DMS53 treated with DMSO at 0.1 percent for 48 hours (cell line): ENCODE results near the gene BTG2.
"Not testable (repeated sequence)": the region's sequence is repeated elsewhere in the genome, so short reads cannot be mapped to it uniquely, and the experiment has no call there.

Experiments
- DNase-seq: peaks from one replicate; lab custom pipeline; 2025; ENCODE audit not compliant: unreplicated experiment; lab: John Stamatoyannopoulos, UW

Gene BTG2, protein sequence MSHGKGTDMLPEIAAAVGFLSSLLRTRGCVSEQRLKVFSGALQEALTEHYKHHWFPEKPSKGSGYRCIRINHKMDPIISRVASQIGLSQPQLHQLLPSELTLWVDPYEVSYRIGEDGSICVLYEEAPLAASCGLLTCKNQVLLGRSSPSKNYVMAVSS

DNA sequence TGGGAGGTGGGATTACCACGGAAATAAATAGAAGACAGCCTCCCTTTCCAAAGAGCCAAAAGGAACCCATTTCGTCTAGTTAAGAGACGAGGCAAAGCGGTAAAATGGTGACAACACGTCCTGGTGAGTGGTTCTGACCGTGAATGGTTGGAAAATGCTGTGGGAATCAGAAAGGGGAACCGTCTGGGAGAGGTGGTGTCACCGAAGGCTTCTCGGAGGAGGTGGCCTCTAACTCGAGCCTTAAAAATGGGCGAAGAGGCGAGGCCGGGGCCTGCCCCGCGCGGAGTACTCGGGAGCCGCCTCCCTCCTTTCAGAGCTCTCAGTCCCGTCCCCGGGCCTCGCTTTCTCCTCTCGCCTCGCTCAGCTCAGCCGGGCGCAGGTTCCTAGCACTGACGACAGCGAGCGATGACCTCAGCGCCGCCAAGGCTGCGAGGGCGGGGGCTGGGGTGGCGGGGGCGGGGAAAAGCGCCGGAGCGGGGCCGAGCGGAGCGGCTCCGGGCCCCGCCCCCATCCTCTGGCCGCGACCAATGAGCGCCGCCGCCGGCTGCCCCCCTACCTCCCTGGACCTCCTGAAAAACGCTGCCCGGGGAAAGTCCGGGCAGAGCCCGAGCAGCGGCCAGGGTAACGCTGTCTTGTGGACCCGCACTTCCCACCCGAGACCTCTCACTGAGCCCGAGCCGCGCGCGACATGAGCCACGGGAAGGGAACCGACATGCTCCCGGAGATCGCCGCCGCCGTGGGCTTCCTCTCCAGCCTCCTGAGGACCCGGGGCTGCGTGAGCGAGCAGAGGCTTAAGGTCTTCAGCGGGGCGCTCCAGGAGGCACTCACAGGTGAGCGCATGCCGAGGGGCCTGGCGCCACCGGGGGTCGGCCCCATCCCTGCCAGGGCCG, at the start of gene BTG2:
TSS of gene BTG2 (plus strand) at position 601 of the 890 bp plus-strand sequence. CDS start at position 689, 88 bp downstream.
- peak; percentile 94 for DNase-seq

DNA sequence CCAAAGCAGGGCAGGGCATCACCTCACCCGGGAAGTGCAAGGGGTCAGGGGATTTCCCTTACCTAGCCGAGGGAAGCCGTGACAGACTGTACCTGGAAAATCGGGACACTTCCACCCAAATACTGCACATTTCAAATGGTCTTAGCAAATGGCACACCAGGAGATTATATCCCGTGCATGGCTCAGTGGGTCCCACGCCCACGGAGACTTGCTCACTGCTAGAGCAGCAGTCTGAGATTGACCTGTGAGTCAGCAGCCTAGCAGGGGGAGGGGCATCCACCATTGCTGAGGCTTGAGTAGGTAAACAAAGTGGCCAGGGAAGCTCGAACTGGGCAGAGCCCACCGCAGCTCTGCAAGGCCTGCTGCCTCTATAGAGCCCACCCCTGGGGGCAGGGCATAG, 48.7 kb upstream of the BTG2 start:
- DNase-seq, result not testable (repeated sequence)

DNA sequence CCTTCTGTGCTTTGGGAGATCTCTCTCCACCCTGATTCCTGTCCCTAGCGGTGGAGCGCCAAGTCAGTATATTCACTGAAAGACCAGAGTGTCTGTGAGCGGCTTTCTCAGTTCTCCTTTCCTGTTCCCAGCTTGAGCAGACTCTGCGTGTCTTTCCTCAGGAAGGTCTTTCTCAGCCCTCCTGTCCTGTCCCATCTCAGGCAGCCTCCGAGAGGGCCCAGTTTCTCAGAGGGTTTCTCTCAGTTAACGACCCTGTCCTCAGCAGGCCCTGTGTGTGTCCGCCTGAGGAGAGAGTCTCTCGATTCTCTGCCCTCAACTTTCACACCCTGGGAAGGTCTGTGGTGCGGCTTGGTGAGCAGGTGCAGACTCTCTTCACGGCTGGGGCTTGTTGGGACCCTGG, 41.8 kb upstream of the BTG2 start:
- DNase-seq, result no peak

DNA sequence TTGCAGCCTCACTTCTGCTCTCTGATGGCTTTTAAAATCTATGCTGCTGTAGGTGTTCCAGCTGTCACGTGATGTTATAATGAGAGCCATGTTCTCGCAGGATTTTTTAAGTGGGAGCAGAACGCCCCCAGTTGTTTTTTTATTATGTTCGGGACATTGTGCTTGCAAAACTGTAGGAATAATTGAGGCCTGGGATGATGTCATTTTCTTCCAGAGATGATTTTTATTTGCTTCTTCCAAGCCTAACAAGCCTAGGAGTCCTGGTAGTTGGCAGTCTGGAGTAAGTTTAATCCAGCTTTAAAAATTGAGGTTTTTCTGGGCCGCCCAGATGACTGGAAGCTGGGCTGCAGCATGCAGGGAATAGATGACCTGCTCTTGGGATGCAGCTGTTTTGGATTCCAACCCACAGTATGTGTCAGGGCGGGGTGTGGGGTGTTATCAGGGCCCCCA, 41.2 kb upstream of the BTG2 start:
- DNase-seq, result no peak

DNA sequence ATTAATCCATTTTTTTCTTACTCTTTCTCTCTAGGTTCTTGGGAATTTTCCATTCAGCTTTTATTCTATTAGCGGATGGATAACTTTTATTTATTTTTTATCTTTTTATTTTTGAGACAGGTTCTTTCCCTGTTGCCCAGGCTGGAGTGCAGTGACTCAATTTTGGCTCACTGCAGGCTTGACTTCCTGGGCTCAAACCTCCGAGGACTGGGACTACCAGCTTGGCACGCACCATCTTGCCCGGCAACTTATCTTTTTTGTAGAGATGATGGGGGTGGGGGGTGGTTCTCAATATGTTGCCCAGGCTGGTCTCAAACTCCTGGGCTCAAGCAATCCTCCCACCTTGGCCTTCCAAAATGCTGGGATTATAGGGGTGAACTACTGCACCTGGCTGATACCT, 39.8 kb upstream of the BTG2 start:
- DNase-seq, result no peak

DNA sequence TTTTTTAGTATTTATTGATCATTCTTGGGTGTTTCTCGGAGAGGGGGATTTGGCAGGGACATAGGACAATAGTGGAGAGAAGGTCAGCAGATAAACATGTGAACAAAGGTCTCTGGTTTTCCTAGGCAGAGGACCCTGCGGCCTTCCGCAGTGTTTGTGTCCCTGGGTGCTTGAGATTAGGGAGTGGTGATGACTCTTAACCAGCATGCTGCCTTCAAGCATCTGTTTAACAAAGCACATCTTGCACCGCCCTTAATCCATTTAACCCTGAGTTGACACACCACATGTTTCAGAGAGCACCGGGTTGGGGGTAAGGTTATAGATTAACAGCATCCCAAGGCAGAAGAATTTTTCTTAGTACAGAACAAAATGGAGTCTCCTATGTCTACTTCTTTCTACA, 39.2 kb upstream of the BTG2 start:
- DNase-seq, result not testable (repeated sequence)

DNA sequence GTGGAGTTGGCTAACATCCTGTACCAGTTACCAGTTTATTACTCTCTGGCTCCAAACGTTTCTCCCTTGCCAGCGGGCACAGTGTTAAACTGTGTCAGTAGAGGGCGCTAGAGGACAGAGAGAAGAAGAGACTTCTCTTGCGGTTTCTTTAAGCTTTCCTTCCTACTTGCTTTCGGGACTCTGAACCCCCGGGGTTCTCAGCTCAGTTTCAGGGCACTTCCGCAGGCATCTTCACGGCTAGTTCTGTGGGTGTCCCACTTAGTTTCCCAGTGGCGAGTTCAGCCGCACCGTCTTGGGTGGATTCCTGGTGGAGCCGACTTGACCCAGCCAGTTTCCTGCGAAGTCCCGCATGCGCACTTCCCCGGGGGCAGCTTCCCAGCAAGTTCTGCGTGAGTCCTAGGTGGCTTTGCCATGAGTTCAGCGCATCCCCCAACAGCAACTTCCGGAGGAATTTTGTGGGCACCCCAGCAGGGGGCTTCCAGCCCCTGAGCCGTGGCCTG, 37.9 kb upstream of the BTG2 start:
- peak; percentile 93 for DNase-seq

DNA sequence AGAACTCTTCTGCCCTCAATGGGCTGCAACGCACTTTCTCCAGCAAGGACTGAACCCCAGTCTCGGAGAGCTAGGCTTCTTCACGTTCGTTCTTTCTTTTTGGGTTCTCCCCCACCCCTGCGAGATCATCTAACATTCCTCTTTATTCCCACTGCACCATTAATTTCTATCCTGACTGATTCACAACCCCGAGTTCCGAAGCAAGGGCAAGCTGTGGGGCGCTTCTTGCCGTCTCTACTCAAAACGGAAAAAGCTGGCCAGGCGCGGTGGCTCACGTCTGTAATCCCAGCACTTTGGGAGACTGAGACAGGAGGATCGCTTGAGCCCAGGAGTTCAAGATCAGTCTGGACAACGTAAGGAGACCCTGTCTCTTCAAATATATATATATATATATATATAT, 37.4 kb upstream of the BTG2 start:
- DNase-seq, result no peak

DNA sequence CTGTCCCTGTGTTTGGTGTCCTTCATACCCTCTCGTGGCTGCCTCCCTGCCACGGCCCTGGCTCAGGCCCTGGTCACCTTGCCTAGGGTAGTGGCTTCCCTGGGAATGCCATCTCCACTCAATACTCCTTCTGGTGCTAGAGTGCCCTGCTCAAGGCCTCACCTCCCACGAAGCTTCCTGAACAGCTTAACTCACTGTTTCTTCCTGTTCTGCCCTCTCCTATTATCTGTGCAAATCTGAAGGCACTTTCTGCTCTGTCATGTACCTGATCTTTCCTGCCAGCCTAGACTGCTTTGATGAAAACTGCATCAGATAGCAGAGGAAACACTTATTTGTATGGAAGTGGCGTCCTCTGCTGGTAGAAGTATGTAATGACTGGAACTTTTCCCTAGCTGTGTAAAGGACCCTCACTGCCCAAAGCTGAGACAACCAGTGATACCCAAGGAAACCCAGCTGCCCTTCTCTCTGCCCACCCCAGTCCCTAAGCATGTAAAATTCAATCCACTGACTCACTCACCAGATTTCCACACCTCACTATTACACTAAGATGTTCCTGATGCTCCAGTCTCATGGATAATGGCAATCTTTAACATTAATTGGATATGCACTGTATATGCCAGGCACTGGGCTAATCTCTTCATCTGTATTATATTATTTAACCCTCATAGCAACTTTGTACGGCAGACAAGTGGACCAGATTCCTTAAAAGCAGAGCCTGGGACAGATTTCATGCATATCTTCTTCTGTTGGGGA, 36.2 kb upstream of the BTG2 start:
- DNase-seq, result peak; percentile 87

DNA sequence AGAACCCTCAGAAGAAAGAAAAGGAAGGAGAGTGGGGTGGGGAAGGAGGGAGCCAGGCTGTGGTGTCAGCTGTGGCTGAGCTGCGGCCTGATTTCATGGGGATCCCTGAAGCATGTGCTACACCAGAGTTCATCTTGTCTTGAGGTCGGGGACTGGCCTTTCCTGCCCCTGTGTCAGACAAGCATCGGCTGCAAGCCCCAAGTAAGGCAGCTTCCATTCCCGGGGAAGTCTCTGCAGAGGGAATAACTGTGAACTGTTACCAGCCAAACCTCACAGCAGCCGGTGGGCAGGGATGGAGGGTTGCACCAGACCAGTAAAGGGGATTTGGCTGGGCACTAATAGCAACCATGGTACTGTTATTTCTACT, 35.7 kb upstream of the BTG2 start:
- DNase-seq, result no peak

DNA sequence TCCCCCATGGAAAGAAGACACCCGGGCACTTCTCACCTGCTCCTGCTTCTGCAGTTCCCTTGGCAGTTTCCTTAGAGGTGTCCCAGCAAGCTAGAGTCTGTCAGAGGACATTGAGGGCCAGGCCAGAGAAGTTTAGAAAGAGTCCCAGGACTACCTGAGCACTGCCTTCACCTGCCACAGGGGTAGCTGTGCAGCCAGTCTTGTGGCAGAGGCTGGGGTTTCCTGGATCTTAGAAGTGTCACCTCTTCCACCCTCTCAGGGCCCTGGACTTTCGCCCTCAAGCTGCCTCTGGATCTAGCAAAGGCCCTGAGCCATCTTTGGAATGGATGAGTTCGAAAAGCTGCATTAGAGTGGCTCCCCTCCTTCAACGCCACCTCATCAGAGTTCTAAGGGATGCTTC, 34.9 kb upstream of the BTG2 start:
- no peak for DNase-seq

DNA sequence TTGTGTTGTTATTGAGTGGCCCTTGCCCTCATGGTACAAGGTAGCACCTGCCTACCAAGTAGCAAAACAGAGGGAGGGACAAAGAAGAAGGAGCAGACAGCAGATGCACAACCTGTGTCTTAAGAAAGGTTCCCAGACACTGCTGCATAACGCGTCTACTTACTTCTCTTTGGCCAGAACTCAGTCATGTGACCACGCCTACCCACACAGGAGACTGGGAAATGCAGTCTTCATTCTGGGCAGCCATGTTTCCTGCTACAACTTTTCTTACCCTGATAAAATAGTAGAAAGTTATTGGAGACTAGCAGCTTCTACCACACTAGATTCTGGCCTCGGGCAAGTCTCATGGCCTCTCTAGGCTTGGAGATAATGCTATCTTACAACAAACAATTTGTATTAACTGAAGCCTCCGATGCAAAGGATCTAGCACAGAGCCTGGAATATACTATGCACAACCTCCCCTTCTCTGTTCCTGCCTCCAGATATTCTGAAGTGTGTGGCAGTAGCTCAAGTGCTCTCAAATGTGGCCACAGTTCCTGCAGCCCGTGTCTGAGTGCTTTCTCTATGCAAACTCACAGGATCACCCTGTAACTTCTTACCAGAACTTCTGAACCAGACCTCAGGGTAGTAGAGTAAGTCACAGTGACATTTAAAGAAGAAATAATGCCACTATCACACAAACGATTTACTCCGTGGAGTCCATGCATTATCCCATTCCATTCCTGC, 34.1 kb upstream of the BTG2 start:
- DNase-seq, result no peak

DNA sequence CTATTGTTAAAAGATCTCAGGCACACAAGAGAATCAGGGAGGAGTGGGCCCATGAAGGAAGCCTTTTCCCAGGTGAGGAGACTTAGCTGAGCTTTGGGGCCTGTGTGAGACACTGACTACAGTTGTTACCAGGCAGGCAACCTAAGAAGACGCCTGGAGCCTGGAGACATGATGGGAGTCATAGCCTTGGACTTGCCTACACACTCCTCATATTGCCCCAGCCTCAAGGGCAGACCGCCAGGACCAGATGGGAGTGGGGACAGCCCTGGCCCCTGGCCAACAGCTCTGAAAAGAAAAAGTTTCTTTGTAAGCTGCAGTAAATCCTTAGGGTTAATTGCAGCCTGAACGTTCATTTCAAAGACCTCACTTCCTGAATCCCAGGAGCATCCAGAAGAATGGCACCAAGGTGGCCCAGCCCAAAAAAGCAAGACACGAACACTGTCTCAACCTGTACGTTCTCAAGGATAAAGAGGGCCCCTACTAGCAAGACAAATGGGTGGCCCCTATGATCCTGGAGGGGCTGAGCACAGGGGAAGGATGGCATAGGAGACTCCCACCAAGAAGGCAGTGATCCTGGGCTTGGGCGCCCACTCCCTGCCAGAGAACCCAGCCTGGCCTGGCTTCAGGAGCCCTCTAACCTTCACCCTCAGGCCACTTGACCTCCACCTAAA, 33.2 kb upstream of the BTG2 start:
- DNase-seq, result no peak

DNA sequence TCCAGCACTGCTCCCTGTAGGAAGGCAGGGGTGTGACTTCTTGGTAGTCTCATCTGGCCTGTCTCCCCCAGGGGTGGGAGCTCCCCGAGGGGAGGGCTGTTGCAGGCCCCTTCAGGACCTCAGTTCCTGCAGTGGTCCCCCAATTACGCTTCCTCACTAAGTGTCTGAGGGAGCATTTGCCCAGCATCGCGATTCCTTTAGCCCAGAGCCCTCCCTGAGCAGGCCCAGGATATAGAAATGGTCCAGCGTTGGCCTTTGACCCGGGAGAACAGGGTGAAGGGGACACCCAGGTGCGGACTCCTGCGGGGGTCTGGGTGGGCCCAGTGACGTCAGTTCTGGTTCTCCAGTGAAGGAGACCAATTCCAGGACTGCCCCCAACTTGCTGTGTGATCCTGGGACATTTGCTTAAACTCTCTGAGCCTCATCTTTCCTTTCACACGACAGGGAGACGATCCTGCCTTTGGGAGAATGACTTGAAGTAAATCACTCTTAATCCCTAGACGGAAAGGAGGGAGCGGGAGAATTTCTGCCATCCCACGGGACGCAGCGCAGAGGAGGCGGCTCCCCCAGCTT, 32.6 kb upstream of the BTG2 start:
- DNase-seq, result no peak

DNA sequence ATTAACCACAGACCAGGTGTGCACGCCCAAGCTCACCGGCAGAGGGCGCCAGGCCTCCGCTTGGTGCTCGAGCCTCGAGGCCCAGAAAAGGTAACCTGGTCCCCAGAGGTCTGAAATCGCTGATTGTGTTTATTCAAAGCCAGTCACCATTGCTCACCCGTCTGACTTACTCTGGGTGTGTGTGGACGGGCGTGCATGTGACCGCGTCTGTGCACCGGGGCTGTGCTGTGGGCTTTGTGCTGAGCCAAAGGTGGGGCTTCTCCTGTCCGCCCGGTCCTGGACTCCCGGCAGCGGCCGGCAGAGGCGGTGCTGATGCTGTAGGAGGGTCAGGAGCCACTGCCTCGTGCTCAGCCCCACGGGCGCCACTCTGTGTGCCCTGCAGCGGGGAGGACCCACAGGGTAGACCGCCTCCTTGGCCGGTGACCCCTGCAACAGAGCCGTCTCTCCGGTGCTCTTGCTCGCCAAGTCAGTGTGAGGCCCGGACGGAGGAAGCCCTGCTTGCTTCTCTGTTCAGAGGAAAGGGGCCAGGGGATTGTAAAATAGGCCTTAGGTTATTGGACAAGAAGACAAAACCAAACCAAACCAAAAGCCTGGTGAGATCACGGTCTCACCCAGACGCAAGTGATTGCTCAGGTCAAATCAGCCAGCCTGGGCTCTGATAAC, 32.0 kb upstream of the BTG2 start:
- peak; percentile 96 for DNase-seq

DNA sequence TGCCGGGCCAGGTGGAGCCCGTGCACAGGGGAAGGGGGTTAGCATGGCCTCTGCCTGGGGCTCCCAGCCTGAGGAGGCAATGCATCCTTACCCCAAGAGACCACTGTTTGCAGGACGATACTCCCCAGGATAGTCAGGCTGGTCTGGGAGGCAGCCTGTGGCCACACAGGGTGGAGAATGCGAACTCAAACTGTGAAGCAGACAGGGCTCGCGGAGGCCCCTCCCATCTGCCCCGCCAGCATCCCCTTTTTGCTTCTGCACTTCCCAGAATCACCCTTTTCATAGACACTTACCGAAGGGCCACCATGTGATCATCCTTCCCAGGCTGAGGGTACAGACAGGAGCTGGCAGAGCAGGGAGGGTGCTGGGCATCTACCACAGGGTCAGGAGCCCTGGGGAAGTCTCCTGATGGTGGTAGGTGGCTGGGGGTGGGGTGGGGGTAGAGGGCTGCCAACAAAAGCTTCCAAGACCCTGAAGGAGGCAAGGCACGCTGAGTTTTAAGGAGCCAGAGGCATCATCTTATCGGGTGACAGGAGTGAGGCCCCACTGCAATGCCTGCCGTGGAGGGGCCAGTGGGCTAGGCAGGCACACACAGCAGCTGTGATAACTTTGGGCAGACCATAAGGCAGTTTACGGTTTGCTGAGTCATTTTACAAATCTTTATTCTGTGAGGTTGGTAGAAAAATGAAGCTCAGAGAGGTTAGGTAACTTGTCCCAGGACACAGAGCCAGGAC, 31.3 kb upstream of the BTG2 start:
- DNase-seq, result no peak

DNA sequence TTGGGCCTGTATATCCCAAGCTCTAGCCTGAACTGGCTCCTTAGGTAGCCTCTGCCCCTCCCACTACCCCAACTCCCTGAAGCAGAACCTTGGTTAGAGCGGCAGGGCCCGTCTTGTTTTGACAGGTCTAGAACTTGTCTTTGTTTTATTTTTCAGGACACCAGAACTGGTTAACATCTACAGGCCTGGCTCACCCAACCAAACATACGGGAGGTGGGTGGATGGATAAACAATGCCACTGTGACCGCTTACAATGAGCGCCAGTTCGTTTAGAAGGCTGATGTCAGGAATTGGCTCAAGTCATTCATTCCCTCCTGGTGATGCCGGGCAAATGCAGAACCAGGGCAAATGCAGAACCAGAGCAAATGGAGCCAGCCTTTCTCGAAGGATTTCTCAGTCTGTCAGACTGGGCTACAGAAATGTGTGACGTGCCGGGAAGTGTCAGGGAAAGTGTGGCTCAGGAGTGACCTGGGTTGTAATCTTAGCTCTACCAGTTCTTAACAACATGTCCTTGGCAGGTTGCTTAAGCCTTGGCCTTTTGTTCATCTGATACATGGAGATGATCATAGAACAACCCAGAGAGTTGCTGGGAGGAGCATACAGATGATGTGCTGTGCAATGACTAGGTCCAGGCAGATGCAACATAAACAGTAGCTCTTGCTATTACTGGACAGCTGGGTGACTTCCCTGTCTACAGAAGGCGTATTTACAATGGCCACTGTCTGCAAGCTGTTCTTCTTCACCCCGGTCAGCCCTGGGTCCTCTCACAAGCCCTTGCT, 30.5 kb upstream of the BTG2 start:
- peak; percentile 31 for DNase-seq

DNA sequence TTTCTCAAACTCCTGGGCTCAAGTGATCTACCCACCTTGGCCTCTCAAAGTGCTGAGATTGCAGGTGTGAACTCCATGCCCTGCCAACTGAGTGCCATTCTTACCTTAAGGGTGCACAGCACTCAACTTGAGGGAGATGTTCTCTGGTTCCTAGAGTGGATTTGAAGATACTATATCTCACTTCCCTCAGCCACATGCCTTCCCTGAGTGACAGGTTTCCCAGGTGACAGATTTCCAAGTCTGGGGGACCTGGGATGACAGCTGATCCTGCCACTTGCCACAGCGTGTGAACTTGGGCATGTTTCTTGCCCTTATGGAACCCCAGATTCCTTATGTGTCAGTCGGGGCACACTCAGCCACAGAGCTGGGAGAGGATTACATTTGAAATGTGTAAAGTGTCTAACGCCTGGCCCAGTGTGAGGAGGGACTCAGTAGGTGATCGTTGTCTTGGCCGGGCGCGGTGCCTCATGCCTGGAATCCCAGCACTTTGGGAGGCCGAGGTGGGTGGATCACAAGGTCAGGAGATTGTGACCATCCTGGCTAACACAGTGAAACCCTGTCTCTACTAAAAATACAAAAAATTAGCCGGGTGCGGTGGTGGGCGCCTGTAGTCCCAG, 29.6 kb upstream of the BTG2 start:
- DNase-seq, result no peak
